ENCODE data around the gene LLGL1.

DNA sequence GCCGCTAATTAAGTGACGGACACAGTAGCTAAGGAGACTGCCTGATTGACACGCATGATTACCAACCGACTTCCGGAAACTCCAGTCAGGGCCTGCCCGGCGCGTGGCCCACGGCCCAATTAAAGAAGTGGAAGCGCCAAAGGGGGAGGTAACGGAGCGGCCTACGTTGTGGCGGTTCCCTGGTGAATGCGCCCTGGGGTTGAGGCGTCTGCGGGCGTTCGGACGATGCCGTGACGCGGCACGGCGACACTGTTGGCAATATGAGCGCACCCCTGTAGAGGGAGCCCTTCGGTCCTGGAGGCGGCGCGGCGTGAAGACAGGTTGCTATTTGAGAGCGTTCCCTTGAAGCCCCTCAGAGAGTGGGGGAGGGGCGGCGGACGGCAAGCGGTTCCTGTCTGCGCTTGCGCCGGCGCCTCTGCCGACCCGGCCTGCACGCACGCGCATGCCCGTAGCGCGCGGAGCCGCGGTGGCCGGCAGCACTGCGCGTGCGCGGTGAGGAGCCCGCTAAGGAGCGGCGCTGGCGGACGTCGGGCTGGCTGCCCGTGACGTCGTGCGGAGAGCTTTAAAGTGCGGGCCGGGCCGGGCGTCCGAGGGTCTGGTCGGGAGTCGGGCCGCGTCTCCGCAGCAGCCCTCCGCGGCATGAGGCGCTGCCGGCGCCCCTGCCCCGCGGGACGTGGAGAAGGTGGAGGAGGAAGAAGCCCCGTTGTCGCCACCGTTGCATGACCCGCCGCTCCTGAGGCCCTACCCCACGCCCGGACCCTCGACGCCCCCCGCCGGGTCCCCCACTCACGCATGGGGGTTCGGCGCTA is 41.9 kb upstream of the LLGL1 start, which contains the start of gene ALKBH5:
- peak in 2 of 5 experiments; percentile 11 to 48 for TF ChIP-seq CTCF (IDR thresholded peaks at IDR 0.05)
- peak; percentile 88 for TF ChIP-seq POLR2A (IDR thresholded peaks at IDR 0.05)
- peak; percentile 96 to 98 (median 96) for TF ChIP-seq POLR2AphosphoS5 (IDR thresholded peaks at IDR 0.05)

All from transverse colon (tissue), 4 donors.